OCI-LY1 (cell line): ENCODE data around the gene MYO3B.

ENCODE experiments used
- H2AFZ ChIP-seq: fragments of 200-600 bp; sonication (generic), shearing (Covaris generic); 2 replicates; pipeline ENCODE4 v1.6.0; 2014; ENCODE audit warnings: antibody characterized with exemption, mild to moderate bottlenecking, low read length
- H3F3A ChIP-seq: fragments of 200-600 bp; sonication (generic), shearing (Covaris generic); 2 replicates; pipeline ENCODE4 v1.6.0; 2014; ENCODE audit warnings: mild to moderate bottlenecking, antibody characterized with exemption, low read length, moderate library complexity; ENCODE audit not compliant: insufficient read depth
- H3K27ac ChIP-seq: fragments of 200-600 bp; sonication (generic); 2 replicates; pipeline ENCODE4 v1.5.1; 2014; ENCODE audit warnings: low read length, mixed run types, mild to moderate bottlenecking, low read depth; ENCODE audit not compliant: poor library complexity, severe bottlenecking
- H3K27me3 ChIP-seq: fragments of 200-600 bp; sonication (generic); 2 replicates; pipeline ENCODE4 v1.6.0; 2014; ENCODE audit warnings: antibody characterized with exemption, mild to moderate bottlenecking, low read length, moderate library complexity; ENCODE audit not compliant: insufficient read depth
- H3K36me3 ChIP-seq: fragments of 200-600 bp; sonication (generic); 2 replicates; pipeline ENCODE4 v1.6.1; 2014; ENCODE audit warnings: mild to moderate bottlenecking, antibody characterized with exemption, low read length, moderate library complexity, mixed read lengths; ENCODE audit not compliant: insufficient read depth
- H3K4me1 ChIP-seq: fragments of 200-600 bp; sonication (generic); 2 replicates; pipeline ENCODE4 v1.5.1; 2014; ENCODE audit warnings: mild to moderate bottlenecking, low read length, moderate library complexity; ENCODE audit not compliant: insufficient read depth, severe bottlenecking
- H3K4me2 ChIP-seq: fragments of 200-600 bp; sonication (generic), shearing (Covaris generic); 2 replicates; pipeline ENCODE4 v1.6.1; 2014; ENCODE audit warnings: low read length
- H3K4me3 ChIP-seq: fragments of 200-600 bp; sonication (generic); 2 replicates; pipeline ENCODE4 v1.5.1; 2014; ENCODE audit warnings: low read length, low read depth, mild to moderate bottlenecking, mixed read lengths; ENCODE audit not compliant: poor library complexity, severe bottlenecking
- H3K79me2 ChIP-seq: fragments of 200-600 bp; shearing (Covaris generic); 2 replicates; pipeline ENCODE4 v1.6.1; 2016; ENCODE audit warnings: mixed run types, low read length, mixed read lengths; ENCODE audit not compliant: insufficient read depth
- H3K9ac ChIP-seq: fragments of 200-600 bp; sonication (generic), shearing (Covaris generic); 2 replicates; pipeline ENCODE4 v1.6.1; 2014; ENCODE audit warnings: mild to moderate bottlenecking, low read length, mixed read lengths
- H3K9me2 ChIP-seq: fragments of 200-600 bp; sonication (generic), shearing (Covaris generic); 2 replicates; pipeline ENCODE4 v1.6.1; 2014; ENCODE audit warnings: low read depth, mild to moderate bottlenecking, low read length, mixed read lengths
- H3K9me3 ChIP-seq: fragments of 200-600 bp; shearing (Covaris generic); 2 replicates; pipeline ENCODE4 v1.6.1; 2014; ENCODE audit warnings: low read length, mixed read lengths
- H4K20me1 ChIP-seq: fragments of 200-600 bp; sonication (generic), shearing (Covaris generic); 2 replicates; pipeline ENCODE4 v1.6.0; 2016; ENCODE audit warnings: mild to moderate bottlenecking, low read length; ENCODE audit not compliant: insufficient read depth
- EZH2 ChIP-seq: fragments of 200-600 bp; sonication (generic), shearing (Covaris generic); IDR thresholded peaks from 2 replicates; pipeline ENCODE4 v1.8.0; 2017; ENCODE audit warnings: borderline replicate concordance, mixed run types, mild to moderate bottlenecking, antibody characterized with exemption, low read length, moderate library complexity, mixed read lengths
- TF ChIP-seq, protein P1 (sequence below): fragments of 200-600 bp; sonication (generic), shearing (Covaris generic); IDR thresholded peaks from 2 replicates; pipeline ENCODE4 v1.5.1; 2017; ENCODE audit warnings: mild to moderate bottlenecking, antibody characterized with exemption, low read length, moderate library complexity, mixed read lengths

Gene MYO3B

GRCh38 chr2:170579511-170579910, 401.6 kb downstream of the MYO3B start:
- Histone ChIP-seq H3K4me1 (no peaks in the 10 kb centered on the region), H2AFZ (no peak overlapping the region)

DNA sequence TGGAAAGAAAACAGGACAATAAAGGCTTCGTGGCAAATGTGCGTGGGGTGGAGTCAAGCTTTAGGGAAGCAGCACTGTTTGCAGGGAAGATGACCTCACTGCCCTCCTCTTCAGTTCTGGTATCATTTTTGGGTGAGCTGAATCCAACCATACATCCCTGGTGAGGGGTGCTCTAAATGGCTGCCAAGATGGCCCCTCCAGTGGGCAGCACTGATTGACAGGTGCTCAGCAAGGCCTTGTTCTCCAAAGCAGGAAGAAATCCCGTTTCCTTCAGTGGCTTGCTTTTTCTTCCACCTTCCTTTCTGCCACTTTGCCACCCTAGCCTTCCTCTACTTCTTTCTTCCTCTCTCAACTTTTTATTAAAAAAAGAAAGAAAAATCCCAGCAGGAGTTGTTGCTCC, 404.4 kb downstream of the MYO3B start:
- H3K9me3 ChIP-seq: no peaks in the 10 kb centered on the region
- H3F3A ChIP-seq: no peaks in the 10 kb centered on the region
- no peak overlapping the region for H3K27ac ChIP-seq
- H2AFZ ChIP-seq: no peak overlapping the region
- no peak overlapping the region for H3K4me2 ChIP-seq
- no peak overlapping the region for H3K4me3 ChIP-seq
- no peaks in the 10 kb centered on the region for H3K36me3 ChIP-seq
- no peak overlapping the region for H3K9ac ChIP-seq
- H3K9me2 ChIP-seq: no peaks in the 10 kb centered on the region
- TF ChIP-seq EZH2: no peak
- H3K27me3 ChIP-seq: no peaks in the 10 kb centered on the region
- H4K20me1 ChIP-seq: no peaks in the 10 kb centered on the region
- H3K79me2 ChIP-seq: no peaks in the 10 kb centered on the region
- H3K4me1 ChIP-seq: no peaks in the 10 kb centered on the region

More at GRCh38 chr2:170579511-170579910, 401.6 kb downstream of the MYO3B start:
- Histone ChIP-seq H3K27ac (no peak overlapping the region), H3K4me3 (no peak overlapping the region), H4K20me1 (no peaks in the 10 kb centered on the region), H3K36me3 (no peaks in the 10 kb centered on the region), H3K9ac (no peak overlapping the region), H3K4me2 (no peak overlapping the region), H3K9me2 (no peaks in the 10 kb centered on the region; the same call in 1 of the 2 replicates), H3K79me2 (no peaks in the 10 kb centered on the region), H3F3A (no peaks in the 10 kb centered on the region), H3K27me3 (no peaks in the 10 kb centered on the region), H3K9me3 (no peaks in the 10 kb centered on the region)
- TF ChIP-seq EZH2: no peak
- TF ChIP-seq, protein P1, sequence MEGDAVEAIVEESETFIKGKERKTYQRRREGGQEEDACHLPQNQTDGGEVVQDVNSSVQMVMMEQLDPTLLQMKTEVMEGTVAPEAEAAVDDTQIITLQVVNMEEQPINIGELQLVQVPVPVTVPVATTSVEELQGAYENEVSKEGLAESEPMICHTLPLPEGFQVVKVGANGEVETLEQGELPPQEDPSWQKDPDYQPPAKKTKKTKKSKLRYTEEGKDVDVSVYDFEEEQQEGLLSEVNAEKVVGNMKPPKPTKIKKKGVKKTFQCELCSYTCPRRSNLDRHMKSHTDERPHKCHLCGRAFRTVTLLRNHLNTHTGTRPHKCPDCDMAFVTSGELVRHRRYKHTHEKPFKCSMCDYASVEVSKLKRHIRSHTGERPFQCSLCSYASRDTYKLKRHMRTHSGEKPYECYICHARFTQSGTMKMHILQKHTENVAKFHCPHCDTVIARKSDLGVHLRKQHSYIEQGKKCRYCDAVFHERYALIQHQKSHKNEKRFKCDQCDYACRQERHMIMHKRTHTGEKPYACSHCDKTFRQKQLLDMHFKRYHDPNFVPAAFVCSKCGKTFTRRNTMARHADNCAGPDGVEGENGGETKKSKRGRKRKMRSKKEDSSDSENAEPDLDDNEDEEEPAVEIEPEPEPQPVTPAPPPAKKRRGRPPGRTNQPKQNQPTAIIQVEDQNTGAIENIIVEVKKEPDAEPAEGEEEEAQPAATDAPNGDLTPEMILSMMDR: no peak

DNA sequence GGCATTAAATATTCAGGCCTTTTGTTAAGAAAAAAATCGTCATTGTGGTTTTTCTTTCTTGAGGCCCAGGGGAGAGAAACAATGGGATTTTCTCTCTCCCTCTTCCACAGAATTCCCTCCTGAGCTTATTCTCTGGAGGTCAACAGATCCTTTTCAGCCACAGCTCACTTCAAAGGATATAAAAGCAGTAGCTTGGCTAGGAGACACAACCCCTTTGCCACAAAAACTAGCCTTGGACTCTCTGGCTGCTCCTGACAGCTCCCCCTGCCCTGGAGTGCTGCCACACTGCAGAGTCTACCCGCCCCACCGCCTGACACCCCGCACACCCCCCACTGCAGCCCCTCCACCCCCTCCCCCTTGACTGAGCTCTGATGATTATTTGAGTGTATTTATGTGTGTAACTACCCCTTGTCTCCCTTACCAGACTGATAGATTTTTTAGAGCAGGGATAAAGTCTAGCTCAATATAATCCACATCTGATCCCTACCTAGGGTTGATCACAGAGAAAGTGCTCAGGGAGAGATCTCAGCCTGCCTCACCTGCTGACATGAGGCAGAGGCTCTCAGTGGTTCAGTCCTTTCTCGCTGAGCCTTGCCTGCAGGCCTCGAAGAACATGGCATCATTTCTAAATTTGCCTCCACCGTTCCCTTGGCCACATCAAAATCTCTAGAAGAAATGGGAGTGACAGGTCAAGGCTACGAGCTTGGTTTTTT, 405.0 kb downstream of the MYO3B start:
- Histone ChIP-seq H3K4me3 (no peak overlapping the region), H3K27me3 (no peaks in the 10 kb centered on the region), H3K79me2 (no peaks in the 10 kb centered on the region), H3K9me2 (no peaks in the 10 kb centered on the region), H3K27ac (no peak overlapping the region), H3K4me1 (no peaks in the 10 kb centered on the region), H3K9me3 (no peaks in the 10 kb centered on the region), H3K36me3 (no peaks in the 10 kb centered on the region), H3K9ac (no peak overlapping the region), H3F3A (no peaks in the 10 kb centered on the region), H2AFZ (no peak overlapping the region), H4K20me1 (no peaks in the 10 kb centered on the region), H3K4me2 (no peak overlapping the region)
- no peak for TF ChIP-seq EZH2
- TF ChIP-seq, protein P1: no peak

DNA sequence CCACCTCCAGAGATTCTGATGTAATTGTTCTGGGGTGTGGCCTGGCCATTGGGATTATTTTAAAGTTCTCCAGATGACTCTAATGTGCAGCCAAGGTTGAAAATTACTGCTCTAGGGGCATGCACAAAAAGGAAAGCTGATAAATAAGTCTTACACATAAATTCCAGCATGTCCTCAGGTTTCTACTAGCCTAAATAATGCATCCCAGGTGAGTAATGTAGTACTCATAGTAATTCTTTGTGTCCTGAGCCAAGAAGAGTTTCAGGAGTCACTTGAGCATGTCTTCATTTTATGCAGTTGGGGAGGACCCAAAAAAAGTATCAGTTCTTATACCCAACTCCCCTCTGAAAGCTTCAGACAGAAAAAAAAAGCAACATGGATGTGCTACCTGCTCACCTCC, 407.1 kb downstream of the MYO3B start:
- TF ChIP-seq, protein P1: no peak
- no peak for TF ChIP-seq EZH2
- no peak overlapping the region for H3K9ac ChIP-seq
- H2AFZ ChIP-seq: no peak overlapping the region
- no peaks in the 10 kb centered on the region for H3K4me1 ChIP-seq
- no peaks in the 10 kb centered on the region for H3K27me3 ChIP-seq
- no peak overlapping the region for H3K27ac ChIP-seq
- no peaks in the 10 kb centered on the region for H3K79me2 ChIP-seq
- H3K36me3 ChIP-seq: no peaks in the 10 kb centered on the region
- no peaks in the 10 kb centered on the region for H4K20me1 ChIP-seq
- H3K9me3 ChIP-seq: no peaks in the 10 kb centered on the region
- no peaks in the 10 kb centered on the region for H3K9me2 ChIP-seq
- H3K4me3 ChIP-seq: no peak overlapping the region
- H3K4me2 ChIP-seq: no peak overlapping the region
- H3F3A ChIP-seq: no peaks in the 10 kb centered on the region
